GM20000 (cell line): ENCODE data around the gene ANO2.
"Not testable (repeated sequence)": the region's sequence is repeated elsewhere in the genome, so short reads cannot be mapped to it uniquely, and the experiment has no call there.

Experiments
- DNase-seq: peaks from one replicate; pipeline ENCODE4 v3.0.0; 2012; ENCODE audit warnings: low spot score
- TF ChIP-seq, protein P1 (sequence below): IDR thresholded peaks from 2 replicates; pipeline ENCODE4 v1.5.1; 2012; ENCODE audit warnings: mild to moderate bottlenecking, control low read depth; ENCODE audit errors: extremely low read depth, missing control alignments

The ANO2 gene

DNA sequence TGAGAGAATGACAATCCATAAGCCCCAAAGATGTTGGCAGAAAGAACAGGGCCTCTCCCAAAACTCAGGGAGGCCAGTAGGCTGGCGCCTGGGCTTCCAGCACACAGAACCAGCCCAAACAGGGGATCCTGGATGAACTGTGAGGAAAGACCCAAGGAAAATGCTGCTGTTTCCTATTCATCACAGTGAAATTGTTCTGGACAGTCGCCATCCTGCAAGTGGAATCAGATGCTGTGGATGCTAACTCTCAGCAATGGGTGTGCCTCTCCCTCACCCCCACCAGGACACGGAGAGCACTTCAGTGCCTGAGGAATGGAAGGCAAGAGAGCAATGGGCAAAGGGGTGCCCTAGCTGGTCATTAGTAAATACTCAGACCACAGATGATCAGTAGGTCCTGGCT is 80.8 kb downstream of the ANO2 start:
- TF ChIP-seq, protein P1, sequence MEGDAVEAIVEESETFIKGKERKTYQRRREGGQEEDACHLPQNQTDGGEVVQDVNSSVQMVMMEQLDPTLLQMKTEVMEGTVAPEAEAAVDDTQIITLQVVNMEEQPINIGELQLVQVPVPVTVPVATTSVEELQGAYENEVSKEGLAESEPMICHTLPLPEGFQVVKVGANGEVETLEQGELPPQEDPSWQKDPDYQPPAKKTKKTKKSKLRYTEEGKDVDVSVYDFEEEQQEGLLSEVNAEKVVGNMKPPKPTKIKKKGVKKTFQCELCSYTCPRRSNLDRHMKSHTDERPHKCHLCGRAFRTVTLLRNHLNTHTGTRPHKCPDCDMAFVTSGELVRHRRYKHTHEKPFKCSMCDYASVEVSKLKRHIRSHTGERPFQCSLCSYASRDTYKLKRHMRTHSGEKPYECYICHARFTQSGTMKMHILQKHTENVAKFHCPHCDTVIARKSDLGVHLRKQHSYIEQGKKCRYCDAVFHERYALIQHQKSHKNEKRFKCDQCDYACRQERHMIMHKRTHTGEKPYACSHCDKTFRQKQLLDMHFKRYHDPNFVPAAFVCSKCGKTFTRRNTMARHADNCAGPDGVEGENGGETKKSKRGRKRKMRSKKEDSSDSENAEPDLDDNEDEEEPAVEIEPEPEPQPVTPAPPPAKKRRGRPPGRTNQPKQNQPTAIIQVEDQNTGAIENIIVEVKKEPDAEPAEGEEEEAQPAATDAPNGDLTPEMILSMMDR, result no peak
- DNase-seq, result no peak

DNA sequence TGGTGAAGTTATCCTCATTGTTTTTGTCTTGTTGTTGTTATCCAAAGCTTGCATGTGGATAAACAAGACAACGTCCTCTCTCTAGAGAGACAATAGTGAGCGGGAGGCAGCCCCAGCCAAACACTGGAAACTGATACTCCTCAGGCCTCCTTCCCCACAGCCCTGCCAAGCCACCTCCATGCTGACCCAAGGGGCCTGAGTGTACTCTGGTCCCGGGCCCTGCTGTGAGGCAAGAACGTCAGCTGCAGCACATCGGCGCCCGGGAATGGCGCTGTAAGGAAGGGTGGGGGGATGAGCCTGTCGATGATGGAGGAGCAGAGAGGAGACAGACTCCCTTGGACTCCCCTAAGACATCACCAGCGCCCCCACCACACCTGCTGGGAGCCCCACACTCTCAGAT is 83.6 kb downstream of the ANO2 start:
- DNase-seq, result no peak
- TF ChIP-seq, protein P1, result no peak

- TF ChIP-seq, protein P1, result no peak
- no peak for DNase-seq
Observed at GRCh38 chr12:5856692-5857091, 88.4 kb downstream of the ANO2 start.

DNA sequence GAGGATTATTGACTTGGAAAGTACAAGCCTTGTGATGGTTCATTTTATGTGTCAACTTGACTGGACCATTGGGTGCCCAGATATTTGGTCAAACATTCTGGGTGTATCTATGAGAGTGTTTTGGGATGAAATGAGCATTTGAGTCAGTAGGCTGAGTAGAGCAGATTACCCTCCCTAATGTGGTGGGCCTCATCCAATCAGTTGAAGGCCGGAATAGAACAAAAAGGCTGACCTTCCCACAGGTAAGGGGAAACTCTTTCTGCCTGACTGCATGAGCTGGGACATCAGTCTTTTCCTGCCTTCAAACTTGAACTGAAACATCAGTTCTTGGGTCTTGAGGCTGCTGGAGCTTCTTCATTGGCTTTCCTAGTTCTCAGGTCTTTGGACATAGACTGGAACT is 98.1 kb downstream of the ANO2 start:
- no peak for DNase-seq
- TF ChIP-seq, protein P1, result no peak

DNA sequence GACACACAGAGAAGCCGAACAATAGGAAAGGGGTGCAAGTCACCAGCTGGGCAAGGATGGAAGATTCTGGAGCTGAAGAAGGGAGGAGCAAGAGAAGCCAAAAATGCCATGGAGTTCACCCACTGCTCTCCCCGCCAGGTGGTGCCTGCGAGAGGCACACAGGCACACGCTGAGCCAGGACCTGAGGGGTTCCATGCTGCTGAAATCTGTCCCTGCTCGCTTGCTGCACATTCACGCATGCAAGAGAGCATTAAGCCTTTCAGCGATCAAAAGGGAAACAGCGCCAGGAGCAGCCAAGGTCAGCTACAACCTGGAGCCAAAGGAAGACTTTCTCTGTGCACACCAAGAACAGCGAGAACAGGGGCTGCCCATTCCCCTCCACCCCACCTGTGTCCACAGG is 104.1 kb downstream of the ANO2 start:
- no peak for DNase-seq
- TF ChIP-seq, protein P1, result no peak

GRCh38 chr12:5830111-5830510 is 114.9 kb downstream of the ANO2 start:
- DNase-seq, result no peak
- TF ChIP-seq, protein P1, result no peak

DNA sequence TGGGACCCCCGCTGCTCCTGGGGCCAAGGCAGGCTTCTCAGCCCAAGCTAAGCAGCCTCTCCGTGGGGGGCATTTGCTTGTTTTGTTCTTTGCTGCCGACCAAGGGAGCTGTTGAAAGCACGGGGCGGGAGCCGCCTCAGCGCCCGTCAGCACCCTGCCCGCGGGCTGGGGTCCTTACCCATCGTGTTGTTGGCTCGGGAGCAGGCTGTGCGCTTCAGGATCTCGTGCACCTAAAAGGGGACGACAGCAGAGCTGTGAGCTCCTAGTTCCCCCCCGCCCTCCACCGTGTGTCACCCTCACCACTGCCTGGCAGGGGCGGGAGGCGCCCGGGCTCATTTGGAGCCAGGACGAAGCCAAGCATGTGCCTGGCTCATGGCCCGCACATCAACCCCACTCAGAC is 117.5 kb downstream of the ANO2 start:
- DNase-seq, result no peak
- TF ChIP-seq, protein P1, result no peak

DNA sequence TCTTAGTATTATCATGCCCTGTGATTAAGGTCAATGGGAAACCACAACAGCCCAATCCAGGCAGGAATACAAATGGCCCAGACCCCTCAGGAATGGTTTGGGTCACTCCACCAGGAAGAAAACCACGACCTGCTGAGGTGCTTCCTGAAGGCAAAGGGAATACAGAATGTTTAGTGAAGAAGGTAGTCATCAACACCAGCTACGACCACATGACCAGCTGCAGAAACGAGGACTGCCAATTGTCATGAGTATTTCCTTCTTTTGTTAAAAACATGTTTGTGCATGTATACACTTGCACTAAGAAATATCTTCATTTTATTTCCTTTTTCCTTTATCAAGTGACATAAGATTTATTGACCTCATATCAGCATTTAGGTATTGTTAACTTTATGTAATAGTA is 119.3 kb downstream of the ANO2 start:
- DNase-seq, result not testable (repeated sequence)

GRCh38 chr12:5818877-5819276 is 126.2 kb downstream of the ANO2 start:
- DNase-seq, result not testable (repeated sequence)
